Activated CD4-positive, alpha-beta T cell treated with anti-CD3 and anti-CD28 coated beads for 48 hours (primary cell): ENCODE data around the gene ARMC2.
"Not testable (repeated sequence)": the region's sequence is repeated elsewhere in the genome, so short reads cannot be mapped to it uniquely, and the experiment has no call there.

Source experiments
- DNase-seq: peaks from one replicate; pipeline ENCODE4 v3.0.0-alpha.2; 2020

Gene ARMC2

DNA sequence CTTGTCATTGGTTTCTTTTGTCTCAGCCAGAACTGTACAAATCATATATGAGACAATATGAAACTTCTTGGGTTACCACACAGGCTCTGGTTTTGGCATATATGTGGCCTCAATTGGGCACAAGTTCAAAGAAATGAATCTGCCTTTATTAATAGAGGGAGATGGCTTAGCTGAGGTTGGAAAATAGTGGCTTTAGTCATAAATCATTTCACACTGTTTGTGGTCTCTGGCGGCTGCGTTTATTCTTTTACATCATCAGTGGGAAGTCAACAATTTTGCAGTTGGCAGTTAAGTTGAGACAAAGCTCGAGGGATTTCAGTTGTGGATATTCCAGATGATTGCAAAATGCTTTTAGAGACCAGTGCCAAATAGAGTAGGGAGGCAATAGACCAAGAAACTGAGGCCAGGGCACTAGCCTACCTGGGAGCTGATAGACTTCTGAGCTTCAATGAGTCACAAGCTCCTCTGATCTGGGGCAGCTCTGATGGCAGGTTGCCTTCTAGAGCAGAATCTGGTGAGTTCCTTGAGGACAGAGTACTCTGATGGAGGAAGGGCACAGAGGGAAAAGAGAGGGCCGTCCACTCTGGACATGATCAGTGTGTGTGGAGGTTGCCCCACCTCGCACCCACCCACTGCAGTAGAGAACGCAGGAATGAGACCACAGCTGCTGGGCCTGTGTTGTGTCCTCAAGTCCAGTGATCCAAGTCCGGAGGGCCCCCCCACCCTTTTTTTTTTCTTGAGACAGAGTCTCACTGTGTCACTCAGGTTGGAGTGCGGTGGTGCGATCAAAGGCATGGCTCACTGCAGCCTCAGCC lies 73.5 kb downstream of the ARMC2 start:
- peak; percentile 45 for DNase-seq

DNA sequence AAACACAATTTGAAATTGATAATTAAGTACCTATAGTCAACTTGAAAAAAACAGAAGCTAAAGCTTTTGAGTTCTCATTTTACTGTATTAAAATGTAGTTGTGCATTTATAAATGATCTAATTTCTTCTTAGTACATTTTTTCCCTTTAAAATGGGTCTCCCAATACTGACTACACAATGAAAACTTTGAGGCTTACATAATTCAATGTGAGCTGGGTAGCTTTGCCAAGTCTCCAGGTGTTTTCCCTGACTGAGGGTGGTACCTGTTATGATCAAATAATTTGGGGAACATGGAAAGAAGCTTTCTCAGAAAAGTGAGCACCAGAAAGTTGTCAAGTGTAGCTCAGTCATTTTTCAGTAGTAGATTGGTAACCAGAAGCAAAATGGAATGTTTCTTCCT lies 74.3 kb downstream of the ARMC2 start:
- DNase-seq: no peak

DNA sequence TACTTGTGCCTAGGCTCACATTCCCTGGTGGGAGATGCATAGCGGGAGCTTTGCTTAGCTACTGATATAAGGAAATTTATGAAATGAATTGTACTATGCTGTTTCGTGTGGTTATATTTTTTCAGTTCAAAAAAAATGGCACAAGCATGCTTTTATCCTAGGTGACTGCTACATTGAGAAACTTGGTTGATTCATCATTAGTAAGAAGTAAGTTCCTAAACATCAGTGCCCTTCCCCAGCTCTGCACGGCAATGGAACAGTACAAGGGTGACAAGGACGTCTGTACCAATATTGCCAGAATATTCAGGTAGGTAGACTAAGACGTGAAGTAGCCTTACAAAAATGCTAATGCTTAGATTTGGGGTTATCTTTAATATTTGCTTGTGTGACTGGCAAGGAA lies 79.7 kb downstream of the ARMC2 start:
- no peak for DNase-seq

DNA sequence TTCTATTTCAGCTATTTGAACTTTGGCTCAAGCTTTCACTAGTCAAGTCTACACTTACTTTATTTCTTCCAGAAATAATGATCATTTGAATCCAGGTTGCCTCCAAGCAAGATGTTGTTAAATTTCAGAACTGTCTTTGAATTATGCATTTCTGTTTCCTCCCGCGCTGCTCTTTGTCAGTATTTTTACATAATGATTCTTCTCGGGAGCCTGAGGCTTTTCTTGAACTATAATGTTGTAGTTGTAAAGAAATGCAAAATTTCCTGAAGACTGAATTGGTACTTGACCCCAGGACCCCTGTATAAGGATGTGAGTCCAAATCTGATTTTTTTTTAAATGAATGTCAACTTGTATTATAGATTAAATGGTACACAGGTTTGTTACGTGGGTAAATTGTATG lies 80.4 kb downstream of the ARMC2 start:
- DNase-seq: no peak

DNA sequence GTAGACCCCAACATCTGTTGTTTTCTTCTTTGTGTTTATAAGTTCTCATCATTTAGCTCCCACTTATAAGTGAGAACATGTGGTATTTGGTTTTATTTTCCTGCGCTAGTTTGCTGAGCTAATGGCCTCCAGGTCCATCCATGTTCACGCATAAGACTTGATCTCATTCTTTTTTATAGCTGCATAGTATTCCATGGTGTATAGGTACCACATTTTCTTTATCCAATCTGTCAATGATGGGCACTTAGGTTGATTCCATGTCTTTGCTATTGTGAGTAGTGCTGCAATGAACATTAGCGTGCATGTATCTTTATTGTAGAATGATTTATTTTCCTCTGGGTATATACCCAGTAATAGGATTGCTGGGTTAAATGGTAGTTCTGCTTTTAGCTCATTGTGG lies 82.9 kb downstream of the ARMC2 start:
- not testable (repeated sequence) for DNase-seq

DNA sequence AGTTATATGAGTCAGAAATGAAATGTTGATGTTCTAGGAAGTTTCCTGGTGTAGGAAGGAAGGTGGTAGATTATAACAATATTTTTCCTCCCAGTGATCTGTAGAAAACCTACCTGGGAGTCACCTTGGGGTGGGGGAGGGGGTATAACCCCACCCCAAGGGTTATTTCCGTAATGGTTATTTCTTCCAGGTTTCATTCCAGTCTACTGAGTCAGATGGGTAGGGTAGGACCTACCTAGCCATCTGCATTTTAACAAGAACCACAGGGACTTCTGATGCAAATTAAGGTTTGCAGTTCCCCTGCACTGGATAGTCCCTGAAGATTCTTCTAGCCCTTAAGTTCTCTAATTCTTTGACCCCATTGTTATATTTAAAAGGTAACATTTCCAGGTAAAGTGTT lies 88.9 kb downstream of the ARMC2 start:
- no peak for DNase-seq

DNA sequence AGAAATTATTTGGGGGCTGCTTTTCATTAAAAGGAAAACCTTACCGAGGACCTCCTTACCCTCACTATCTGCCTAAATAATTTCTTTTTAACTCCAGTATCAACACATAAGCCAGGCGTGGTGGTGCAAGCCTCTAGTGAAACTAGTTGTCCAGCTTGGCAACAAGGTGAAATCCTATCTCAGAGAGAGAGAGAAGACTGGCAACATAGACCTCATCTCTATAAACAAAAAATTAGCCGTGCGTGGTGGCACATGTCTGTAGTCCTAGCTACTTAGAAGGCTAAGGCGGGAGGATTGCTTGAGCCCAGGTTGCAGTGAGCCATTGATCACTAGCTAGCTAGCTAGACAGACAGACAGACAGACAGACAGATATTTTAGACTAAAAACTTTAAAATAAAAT lies 92.5 kb downstream of the ARMC2 start:
- DNase-seq: no peak

DNA sequence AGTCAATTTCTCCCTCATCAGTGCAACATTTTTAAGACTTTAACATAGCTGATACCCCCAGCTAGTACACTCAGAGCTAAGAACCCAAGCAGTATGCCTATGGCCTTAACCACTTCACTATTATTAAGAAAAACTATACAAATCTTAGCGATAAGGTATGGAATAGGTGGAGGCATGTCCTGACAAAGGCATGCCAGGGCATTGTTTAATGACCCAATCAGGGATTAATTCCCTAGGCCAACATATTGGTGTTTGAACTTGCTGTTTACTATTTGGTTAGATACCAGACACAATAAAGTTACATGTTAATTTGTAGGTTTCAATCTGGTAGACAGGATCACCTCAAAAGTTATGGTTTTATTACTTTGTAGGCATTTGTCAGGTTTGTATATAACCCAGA lies 93.1 kb downstream of the ARMC2 start:
- no peak for DNase-seq

DNA sequence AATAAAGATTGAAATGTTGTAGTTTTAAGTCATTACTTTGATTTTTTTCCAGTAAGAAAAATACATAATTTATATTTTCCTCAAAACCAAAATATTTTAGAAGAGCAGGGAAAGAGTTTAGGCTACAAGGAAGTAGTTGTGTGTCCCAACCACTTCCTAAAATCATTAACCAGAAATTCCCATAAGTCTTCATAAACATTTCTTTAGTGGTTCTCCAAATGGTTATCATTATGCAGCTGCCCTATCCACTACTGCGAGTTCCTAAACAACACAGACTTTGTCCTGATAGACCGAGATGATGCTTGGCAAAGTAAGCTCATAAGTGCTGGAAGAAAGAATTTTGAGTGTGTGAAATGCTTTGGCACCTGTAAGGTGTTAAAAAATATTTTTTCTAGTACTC lies 93.6 kb downstream of the ARMC2 start:
- no peak for DNase-seq

DNA sequence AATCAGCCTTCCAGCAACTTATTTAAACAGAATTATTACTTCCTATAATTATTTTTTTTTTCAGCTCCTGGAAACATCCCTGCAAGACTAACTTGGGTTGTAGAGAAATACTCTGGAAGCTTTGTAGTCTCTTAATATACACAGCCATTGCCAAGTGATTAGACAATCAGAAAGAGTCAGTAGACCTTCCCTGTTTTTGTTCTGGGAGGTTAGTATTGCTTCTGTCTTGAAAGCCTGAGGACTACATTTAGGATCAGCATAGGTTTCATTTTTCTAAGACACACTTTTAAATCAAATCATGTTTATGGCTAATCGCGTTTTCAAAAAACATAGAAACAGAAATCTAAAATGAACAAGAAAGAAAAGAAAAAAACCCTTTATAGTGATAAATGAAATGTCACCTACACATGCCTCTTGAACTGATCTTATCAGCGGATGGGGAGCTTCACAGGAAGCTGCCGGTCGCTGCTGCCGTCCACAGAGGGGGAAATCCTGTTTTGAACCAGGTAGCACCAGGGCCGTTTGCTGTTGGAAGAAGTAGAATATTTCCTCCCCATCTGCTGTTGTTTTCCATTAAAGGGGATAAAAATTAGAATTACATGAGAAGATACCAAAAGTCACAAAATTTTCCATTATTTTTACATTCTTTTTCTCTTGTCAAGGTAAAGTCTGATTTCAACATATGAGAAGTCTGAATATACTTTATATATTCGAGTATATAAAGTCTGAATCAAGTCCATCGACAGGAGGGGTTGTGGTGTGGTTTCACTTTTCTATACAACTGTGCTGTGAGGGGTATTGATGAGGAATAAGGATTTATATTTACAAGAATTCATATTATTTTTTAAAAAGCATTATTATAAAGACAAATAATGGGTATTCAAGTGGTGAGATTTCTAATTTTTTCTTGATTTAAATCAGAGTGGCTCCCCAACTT lies 94.6 kb downstream of the ARMC2 start:
- peak; percentile 67 for DNase-seq

DNA sequence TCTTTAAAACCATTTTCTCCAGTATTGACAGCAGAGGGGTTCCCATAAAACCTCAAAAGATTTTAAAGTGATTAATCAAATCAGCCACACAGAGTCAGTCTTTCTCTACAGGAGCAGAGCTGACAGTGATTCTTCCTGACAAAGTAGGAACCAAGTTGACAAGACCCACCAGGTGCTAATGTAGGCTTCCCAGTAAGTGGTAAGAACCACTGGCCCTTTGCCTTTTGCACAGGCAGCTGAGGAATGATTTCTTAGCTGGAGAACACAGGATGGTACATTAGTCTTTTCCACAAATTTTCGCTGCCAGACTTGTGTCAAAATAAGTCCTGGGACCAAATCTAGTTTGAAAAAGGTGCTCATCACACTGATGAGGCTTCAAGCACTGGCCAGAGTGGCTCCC lies 95.8 kb downstream of the ARMC2 start:
- no peak for DNase-seq

DNA sequence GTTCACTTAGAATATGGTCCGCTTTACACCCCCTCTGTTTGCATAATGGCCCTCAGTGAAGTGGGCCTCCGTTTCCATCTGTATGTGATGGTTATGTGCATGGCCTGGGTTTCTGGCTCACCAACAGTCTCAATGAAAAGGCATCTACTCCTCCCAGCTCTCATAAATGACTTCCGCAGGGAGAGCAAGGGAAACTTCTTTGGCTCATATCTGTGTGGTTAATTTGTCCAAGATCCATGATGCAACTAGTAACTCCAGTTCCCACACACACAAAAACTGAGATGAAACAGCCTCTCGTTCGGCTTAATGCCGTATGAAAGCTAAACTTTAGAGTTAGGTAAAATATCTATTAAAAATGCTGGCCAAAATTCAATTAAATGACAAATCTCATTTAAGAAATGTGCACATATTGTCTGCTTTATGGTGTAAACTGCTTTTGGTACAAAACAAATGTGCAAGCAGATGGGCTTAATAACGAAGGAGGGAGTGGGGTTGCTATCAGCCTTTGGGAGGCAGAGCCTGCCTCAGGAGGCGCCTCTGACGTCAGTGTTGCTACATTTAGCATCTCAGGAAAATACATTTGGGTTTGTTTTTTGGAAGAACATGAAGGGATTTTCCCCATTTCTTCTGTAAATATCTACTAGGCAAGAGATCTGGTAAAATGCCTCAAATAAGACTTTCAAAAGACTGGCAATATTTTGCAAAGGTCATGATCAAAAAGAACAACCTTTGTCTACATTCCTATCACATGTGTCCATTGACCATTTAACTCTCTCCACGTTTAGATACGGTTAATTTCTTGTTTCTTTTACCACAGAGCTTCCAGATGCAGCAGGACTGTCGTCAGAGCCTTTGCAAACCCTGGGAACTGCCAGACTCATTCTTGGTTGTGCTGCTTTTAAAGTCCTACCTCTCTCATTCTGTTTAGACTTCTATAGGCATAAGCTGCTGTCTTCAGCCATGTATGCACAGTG lies 96.8 kb downstream of the ARMC2 start:
- DNase-seq: no peak

DNA sequence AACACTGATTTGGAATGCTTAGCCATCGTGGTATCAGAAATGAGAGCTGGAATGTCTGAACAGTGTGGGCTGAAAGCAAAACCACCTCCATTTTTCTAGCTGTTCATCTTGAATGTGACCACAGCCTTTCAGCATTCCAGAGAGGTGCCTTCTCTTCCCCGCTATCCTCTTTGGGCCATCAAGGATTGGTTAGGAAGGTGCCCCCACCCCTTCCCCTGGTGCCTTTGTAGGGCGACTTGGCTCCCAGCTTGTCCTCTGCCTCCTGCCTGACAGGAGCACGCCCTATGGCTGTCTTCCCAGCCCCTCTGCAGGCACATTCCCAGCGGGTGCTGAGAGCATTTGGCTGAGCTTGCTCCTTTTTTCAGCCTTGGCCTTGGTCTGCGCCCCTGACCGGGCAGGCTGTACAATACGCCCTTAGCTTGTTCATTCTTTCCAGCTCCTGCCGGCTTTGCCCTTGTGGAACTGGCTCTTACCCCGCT lies 97.5 kb downstream of the ARMC2 start:
- no peak for DNase-seq

DNA sequence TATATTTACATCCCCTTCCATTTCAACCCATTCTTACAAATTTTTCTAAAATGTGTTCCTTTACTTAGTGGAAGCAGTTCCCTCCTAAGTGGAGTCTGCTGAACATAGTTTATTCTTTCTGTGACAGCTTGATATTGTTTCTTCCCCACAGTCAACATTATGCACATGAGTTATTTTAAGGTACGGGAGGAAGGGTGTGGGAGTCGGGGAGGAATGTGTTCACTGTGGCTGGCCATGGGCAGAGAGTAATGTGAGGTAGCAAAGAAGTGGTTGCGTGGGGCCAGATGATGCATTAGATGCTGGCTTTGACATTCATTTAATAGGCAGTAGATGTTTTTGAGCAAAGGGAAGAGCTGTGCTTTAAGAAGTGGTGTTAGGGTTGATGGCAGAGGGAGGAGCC lies 98.5 kb downstream of the ARMC2 start:
- DNase-seq: no peak

DNA sequence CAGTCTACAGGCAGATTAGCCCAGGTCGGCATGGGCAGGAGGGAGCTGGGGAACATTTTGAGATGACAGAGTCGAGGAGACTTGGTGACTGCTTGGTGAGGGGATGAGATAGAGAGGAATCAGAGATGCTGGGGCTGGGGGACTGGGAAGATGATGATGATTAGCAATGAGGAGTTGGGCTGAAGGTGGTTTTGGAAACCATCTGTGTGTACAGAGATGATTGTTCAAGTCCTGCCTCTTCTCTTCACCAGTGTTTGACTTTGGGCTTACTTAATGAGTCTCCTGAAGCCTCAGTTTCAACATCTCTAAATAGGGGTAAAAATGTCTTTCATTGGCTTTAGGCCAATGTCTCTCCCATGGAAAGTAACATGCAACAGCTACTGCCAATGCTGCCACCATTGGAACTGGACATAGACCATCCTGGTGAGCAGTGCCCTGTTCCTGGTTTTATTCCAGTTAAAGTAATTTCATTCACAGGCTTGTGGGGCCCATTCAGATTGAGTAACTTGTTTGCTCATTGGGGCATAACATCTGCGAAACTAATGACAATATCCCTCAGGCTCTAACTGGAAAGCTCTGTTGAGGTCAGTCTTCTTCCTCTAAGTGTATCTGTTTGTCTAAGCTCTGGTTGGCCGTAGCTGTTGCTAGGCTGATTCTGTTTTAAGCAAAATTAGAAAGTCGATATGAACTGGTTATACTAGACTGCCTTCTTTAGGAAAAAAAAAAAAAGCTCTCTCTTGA lies 99.1 kb downstream of the ARMC2 start:
- no peak for DNase-seq

DNA sequence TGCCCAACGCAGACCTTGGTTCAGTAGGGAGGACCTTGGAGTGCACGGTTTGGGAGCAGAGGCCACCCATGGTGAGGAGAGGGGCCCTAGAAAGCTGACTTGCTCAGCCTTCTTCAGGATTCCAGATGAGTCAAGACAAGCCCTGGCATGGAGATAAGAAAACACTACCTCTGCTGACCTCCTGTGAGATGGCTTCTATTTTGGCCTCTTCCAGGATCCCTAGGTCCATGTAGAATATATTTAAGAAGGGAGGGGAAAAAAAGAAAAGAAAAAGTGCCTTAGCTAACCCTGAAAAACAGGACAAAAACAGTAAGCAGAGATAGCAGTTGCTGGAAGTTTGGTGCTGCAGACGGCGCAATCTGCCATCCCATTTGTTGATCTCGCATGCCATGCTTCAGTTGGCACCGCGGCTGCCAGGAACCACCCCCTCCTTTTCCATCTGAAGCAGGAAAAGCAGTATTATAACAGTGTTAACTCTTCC lies 100.0 kb downstream of the ARMC2 start:
- DNase-seq: no peak

DNA sequence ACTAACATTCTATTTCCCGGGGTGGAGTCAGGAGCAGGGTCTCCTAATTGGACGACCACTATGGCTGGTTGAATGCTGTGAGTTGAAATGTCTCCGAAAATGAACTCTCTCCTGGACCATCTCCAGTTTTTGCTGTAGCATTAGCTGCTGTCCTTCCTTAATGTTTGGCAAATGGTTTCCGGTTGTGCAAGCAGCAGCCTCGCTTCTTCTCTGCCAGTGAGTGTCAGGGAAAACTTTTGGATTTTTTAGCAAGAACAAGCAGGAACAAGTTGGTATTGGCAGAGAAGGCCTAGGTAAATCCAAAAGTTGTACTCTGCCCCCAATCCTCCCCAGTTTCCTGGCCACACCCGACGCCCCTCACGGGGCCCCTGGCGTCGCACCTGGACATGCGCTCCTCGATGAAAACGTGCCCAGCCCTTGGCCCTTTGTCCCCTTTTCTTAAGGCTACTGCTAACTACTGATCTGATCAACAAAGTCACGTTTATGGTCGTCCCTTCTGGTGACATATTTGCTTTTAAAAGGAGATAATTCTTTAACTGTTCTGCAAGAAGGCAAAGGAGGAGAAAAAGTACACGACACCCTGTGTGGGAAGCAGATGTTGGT lies 103.2 kb downstream of the ARMC2 start:
- no peak for DNase-seq

DNA sequence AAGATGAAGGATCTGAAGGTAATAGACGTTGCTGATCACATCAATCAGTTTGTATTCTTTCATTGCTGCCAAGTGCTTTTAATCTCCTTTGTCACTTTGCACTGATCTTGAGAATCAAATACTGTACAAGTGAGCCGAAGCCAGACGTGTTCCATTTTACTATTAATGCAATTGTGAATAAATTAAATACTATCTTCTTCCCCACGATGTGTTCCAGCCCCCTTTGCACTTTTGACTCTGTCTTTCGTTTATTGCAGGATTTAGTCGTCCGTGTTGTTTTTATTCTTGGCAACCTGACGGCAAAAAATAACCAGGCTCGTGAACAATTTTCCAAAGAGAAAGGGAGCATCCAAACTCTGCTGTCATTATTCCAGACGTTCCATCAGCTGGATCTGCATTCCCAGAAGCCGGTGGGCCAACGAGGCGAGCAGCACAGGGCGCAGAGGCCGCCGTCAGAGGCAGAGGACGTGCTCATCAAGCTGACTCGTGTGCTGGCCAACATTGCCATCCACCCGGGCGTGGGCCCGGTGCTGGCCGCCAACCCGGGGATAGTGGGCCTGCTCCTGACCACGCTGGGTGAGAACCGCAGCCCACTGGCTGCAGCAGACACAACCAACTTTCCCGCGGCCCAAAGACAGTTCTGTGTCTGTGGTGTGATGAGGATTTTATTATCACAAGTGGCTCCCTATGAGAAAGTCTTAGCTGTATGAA lies 104.7 kb downstream of the ARMC2 start:
- DNase-seq: no peak

DNA sequence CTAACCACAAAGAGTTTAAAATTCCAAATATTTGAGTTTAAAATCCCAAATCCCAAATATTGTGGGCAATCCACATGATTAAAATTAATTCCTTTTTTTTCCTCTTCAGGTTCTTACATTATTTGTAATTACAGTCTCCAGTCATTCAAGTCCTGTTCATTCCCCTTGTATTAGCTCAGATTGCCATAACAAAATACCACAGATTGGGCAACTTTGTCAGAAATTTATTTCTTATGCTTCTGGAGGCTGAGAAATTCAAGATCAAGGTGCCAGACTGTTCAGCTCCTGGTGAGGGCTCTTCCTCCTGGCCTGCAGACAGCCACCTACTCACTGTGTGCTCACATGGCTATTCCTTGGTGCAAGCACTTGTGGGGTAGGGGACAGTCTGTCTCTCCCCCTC lies 105.5 kb downstream of the ARMC2 start:
- no peak for DNase-seq

DNA sequence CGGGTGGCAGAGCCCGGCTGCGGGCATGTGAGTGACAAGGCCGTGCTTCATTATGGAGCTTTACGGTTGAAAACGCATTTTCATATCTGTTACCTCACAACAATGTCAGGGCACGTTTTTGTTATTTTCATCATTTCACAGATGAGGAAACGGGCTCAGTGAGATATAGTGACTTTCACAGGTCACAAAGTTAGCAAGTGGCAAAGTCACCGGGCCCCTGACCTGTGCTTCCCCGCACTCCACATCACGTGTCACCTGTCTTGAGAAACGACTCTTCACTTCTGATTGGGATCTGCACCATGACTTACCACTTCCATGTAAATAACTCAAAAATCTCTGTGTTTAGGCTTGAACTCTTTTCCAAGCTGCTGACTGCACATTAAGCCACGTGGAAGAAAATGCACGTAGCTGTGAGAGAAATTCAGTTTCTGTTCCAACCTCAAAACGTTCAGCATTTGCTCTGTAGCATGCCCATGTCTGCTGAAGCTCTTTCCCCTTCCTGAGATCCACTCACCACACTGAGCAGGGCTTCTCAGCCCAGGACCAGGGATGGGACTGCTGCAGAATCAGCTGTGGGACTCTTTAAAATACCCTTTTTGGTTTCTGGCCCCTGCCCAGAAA lies 107.2 kb downstream of the ARMC2 start:
- no peak for DNase-seq
